HG03575 (cell line): ENCODE results near the gene PLAGL2.
"Not testable (repeated sequence)": the region's sequence is repeated elsewhere in the genome, so short reads cannot be mapped to it uniquely, and the experiment has no call there.

ENCODE experiments used
- ATAC-seq: cut with Tn5 transposase; IDR thresholded peaks from one replicate; pipeline ENCODE4 v1.9.1; 2021; ENCODE audit not compliant: unreplicated experiment, insufficient number of reproducible peaks, low FRiP score; ENCODE audit errors: extremely low read depth

The PLAGL2 gene

GRCh38 chr20:32206760-32207625, 550 bp downstream of the PLAGL2 start:
- no peak for ATAC-seq

- no peak for ATAC-seq
These were observed 1.4 kb downstream of the PLAGL2 start for GRCh38 chr20:32205843-32206759.

GRCh38 chr20:32205110-32205842, 2.3 kb downstream of the PLAGL2 start:
- no peak for ATAC-seq

- ATAC-seq: no peak
These were observed 3.1 kb downstream of the PLAGL2 start for GRCh38 chr20:32204205-32205109.

GRCh38 chr20:32203356-32204204, 4.0 kb downstream of the PLAGL2 start:
- no peak for ATAC-seq

- no peak for ATAC-seq
These were observed 5.6 kb downstream of the PLAGL2 start for GRCh38 chr20:32201977-32202363.

GRCh38 chr20:32201296-32201976, 6.1 kb downstream of the PLAGL2 start:
- no peak for ATAC-seq

GRCh38 chr20:32199006-32199405, 8.5 kb downstream of the PLAGL2 start:
- ATAC-seq: no peak

- not testable (repeated sequence) for ATAC-seq
These were observed 10.4 kb downstream of the PLAGL2 start for GRCh38 chr20:32197136-32197535.

- ATAC-seq: not testable (repeated sequence)
These were observed 10.9 kb downstream of the PLAGL2 start for GRCh38 chr20:32196613-32197012.

GRCh38 chr20:32195581-32195980, 12.0 kb downstream of the PLAGL2 start:
- no peak for ATAC-seq

GRCh38 chr20:32193996-32194395, 13.5 kb downstream of the PLAGL2 start:
- ATAC-seq: no peak

- ATAC-seq: not testable (repeated sequence)
These were observed 14.2 kb downstream of the PLAGL2 start for GRCh38 chr20:32193336-32193735.

GRCh38 chr20:32192698-32193097, 14.8 kb downstream of the PLAGL2 start:
- no peak for ATAC-seq

- no peak for ATAC-seq
These were observed 15.7 kb downstream of the PLAGL2 start for GRCh38 chr20:32191873-32192272.

- ATAC-seq: no peak
These were observed 16.1 kb downstream of the PLAGL2 start for GRCh38 chr20:32191422-32191821.
